Osteoblast (primary cell): ENCODE data around the gene TACC2. TPM values are rescaled to one million over a fixed set of nuclear protein-coding genes. Genes with fewer than 3 reads are reported as not detected.

Experiments used
- DNase-seq: peaks from one replicate; pipeline ENCODE4 v3.0.0; 2011; ENCODE audit warnings: low spot score, mixed read lengths; ENCODE audit not compliant: insufficient read length; ENCODE audit errors: missing footprints
- H2AFZ ChIP-seq: 2 replicates; pipeline ENCODE4 v1.6.0; 2011; ENCODE audit warnings: mild to moderate bottlenecking, low read length
- H3K27ac ChIP-seq: 2 replicates; pipeline ENCODE4 v1.5.1; 2011; ENCODE audit warnings: mild to moderate bottlenecking, low read depth, low read length, moderate library complexity
- H3K27me3 ChIP-seq: 2 replicates; pipeline ENCODE4 v1.6.0; 2012; ENCODE audit warnings: mild to moderate bottlenecking, control low read depth, inconsistent platforms, low read length, moderate library complexity; ENCODE audit not compliant: insufficient read depth
- H3K36me3 ChIP-seq: 2 replicates; pipeline ENCODE4 v1.5.1; 2011; ENCODE audit warnings: mild to moderate bottlenecking, low read length, control low read depth, moderate library complexity; ENCODE audit not compliant: insufficient read depth
- H3K4me1 ChIP-seq: 2 replicates; pipeline ENCODE4 v1.5.1; 2011; ENCODE audit warnings: mild to moderate bottlenecking, low read length, control low read depth, moderate library complexity; ENCODE audit not compliant: insufficient read depth
- H3K4me2 ChIP-seq: 2 replicates; pipeline ENCODE4 v1.6.0; 2011; ENCODE audit warnings: mild to moderate bottlenecking, low read length; ENCODE audit not compliant: insufficient read depth
- H3K4me3 ChIP-seq: fragments of 200-600 bp; sonication (generic); 3 replicates; pipeline ENCODE4 v1.5.1; 2012; ENCODE audit warnings: mild to moderate bottlenecking, low read length, inconsistent platforms; ENCODE audit not compliant: insufficient read depth
- H3K79me2 ChIP-seq: 2 replicates; pipeline ENCODE4 v1.6.0; 2012; ENCODE audit warnings: mild to moderate bottlenecking, low read length, control low read depth, inconsistent platforms; ENCODE audit not compliant: insufficient read depth
- H3K9me3 ChIP-seq: 2 replicates; pipeline ENCODE4 v1.5.1; 2011; ENCODE audit warnings: low read depth, low read length, control low read depth
- H4K20me1 ChIP-seq: 2 replicates; pipeline ENCODE4 v1.6.0; 2012; ENCODE audit warnings: mild to moderate bottlenecking, low read length, control low read depth; ENCODE audit not compliant: insufficient read depth
- CTCF ChIP-seq: IDR thresholded peaks from 2 replicates; pipeline ENCODE4 v1.5.1; 2011; ENCODE audit warnings: mild to moderate bottlenecking, low read depth, low read length, moderate library complexity; ENCODE audit errors: extremely low read depth
- total RNA-seq: library from RNA; depleted of rRNA; stranded (reverse); fragments of >200 nt; gene quantifications from 2 replicates; pipeline ENCODE4 v1.2.3, GENCODE V29; 2012

TACC2 gene
- total RNA-seq, 1 donor = 5.8 TPM

GRCh38 chr10:122115874-122116273, 126.9 kb downstream of the TACC2 start:
- TF ChIP-seq CTCF = no peak
- no peak overlapping the region for H2AFZ ChIP-seq
- H3K36me3 ChIP-seq = no peaks in the 10 kb centered on the region
- H3K27me3 ChIP-seq = no peaks in the 10 kb centered on the region
- peaks cover 12% of the 10 kb centered on the region for H3K4me1 ChIP-seq
- no peak overlapping the region for H3K4me2 ChIP-seq
- peaks cover 3% of the 10 kb centered on the region for H4K20me1 ChIP-seq
- DNase-seq = no peak
- no peak overlapping the region for H3K27ac ChIP-seq
- H3K79me2 ChIP-seq = peaks cover 56% of the 10 kb centered on the region
- no peaks in the 10 kb centered on the region for H3K9me3 ChIP-seq
- no peak overlapping the region for H3K4me3 ChIP-seq

- H3K4me3 ChIP-seq = no peak overlapping the region
- no peak overlapping the region for H3K4me2 ChIP-seq
- H3K27me3 ChIP-seq = no peaks in the 10 kb centered on the region
- H3K36me3 ChIP-seq = no peaks in the 10 kb centered on the region
- H2AFZ ChIP-seq = no peak overlapping the region
- H3K27ac ChIP-seq = no peak overlapping the region
- peaks cover 60% of the 10 kb centered on the region for H3K79me2 ChIP-seq
- peaks cover 3% of the 10 kb centered on the region for H4K20me1 ChIP-seq
- H3K9me3 ChIP-seq = no peaks in the 10 kb centered on the region
- peaks cover 12% of the 10 kb centered on the region for H3K4me1 ChIP-seq
- DNase-seq = no peak
- TF ChIP-seq CTCF = no peak
These were observed 127.4 kb downstream of the TACC2 start for GRCh38 chr10:122116331-122116730.

- no peak for DNase-seq
- Histone ChIP-seq H2AFZ (no peak overlapping the region), H3K79me2 (peaks cover 64% of the 10 kb centered on the region), H3K36me3 (no peaks in the 10 kb centered on the region), H3K27ac (no peak overlapping the region), H3K4me3 (no peak overlapping the region), H3K27me3 (no peaks in the 10 kb centered on the region), H3K9me3 (no peaks in the 10 kb centered on the region), H3K4me2 (no peak overlapping the region), H4K20me1 (peaks cover 3% of the 10 kb centered on the region), H3K4me1 (peaks cover 4% of the 10 kb centered on the region)
- TF ChIP-seq CTCF = no peak
These were observed 128.5 kb downstream of the TACC2 start for GRCh38 chr10:122117475-122117874.

GRCh38 chr10:122120008-122120744, 131.2 kb downstream of the TACC2 start:
- no peak for TF ChIP-seq CTCF
- H4K20me1 ChIP-seq = peaks cover 5% of the 10 kb centered on the region
- H3K4me2 ChIP-seq = no peak overlapping the region
- no peaks in the 10 kb centered on the region for H3K36me3 ChIP-seq
- no peaks in the 10 kb centered on the region for H3K9me3 ChIP-seq
- H3K27me3 ChIP-seq = no peaks in the 10 kb centered on the region
- peaks cover 55% of the 10 kb centered on the region for H3K79me2 ChIP-seq
- no peak for DNase-seq
- no peak overlapping the region for H3K27ac ChIP-seq
- no peaks in the 10 kb centered on the region for H3K4me1 ChIP-seq
- no peak overlapping the region for H3K4me3 ChIP-seq
- no peak overlapping the region for H2AFZ ChIP-seq
